Astrocyte of the cerebellum (primary cell): ENCODE measurements around the gene CHMP2B.

Source experiments
- DNase-seq: peaks from one replicate; pipeline ENCODE4 v3.0.0-alpha.2; 2011; ENCODE audit warnings: low read depth
- H3K4me3 ChIP-seq: 2 replicates; pipeline ENCODE4 v1.5.1; 2011; ENCODE audit warnings: mild to moderate bottlenecking, low read depth, low read length, moderate library complexity
- in situ Hi-C: cut with HindIII; loops from 2 replicates; pipeline ENCODE4 v1.10.0; 2017; ENCODE audit warnings: low sequenced_read_pairs
- TF ChIP-seq, protein P1 (sequence below): IDR thresholded peaks from 2 replicates; pipeline ENCODE4 v1.5.1; 2012; ENCODE audit warnings: low read length, low read depth, moderate library complexity, mild to moderate bottlenecking; ENCODE audit errors: missing control alignments

CHMP2B gene

DNA sequence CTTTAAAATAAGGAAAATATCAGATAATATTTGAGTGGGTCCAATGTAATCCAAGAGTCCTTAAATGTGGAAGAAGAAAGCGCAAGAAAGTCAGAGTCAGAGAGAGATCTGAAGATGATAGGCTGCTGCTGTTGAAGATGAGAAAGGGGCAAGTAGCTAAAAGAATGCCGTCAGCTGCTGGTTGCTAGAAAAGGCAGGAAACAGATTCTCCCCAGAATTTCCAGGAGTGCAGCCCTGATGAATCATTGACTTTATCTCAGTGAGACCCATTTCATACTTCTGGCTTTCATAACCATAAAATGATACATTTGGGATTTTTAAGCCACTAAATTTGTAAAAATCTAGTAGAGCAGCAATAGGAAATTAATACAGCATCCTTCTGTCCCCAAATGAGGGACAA, 7.5 kb upstream of the CHMP2B start:
- in situ Hi-C loops: no loop called here
- TF ChIP-seq, protein P1, sequence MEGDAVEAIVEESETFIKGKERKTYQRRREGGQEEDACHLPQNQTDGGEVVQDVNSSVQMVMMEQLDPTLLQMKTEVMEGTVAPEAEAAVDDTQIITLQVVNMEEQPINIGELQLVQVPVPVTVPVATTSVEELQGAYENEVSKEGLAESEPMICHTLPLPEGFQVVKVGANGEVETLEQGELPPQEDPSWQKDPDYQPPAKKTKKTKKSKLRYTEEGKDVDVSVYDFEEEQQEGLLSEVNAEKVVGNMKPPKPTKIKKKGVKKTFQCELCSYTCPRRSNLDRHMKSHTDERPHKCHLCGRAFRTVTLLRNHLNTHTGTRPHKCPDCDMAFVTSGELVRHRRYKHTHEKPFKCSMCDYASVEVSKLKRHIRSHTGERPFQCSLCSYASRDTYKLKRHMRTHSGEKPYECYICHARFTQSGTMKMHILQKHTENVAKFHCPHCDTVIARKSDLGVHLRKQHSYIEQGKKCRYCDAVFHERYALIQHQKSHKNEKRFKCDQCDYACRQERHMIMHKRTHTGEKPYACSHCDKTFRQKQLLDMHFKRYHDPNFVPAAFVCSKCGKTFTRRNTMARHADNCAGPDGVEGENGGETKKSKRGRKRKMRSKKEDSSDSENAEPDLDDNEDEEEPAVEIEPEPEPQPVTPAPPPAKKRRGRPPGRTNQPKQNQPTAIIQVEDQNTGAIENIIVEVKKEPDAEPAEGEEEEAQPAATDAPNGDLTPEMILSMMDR: no peak
- no peak overlapping the region for H3K4me3 ChIP-seq
- DNase-seq: no peak

- no peak for DNase-seq
- in situ Hi-C loops: no loop called here
- H3K4me3 ChIP-seq: no peak overlapping the region
- TF ChIP-seq, protein P1: no peak
These were observed 1.4 kb upstream of the CHMP2B start for GRCh38 chr3:87225659-87226058.

- TF ChIP-seq, protein P1: no peak
- peak overlapping the region; percentile 95 for H3K4me3 ChIP-seq
- in situ Hi-C loops: no loop called here
- DNase-seq: no peak
These were observed 681 bp downstream of the CHMP2B start for GRCh38 chr3:87227835-87228144.

DNA sequence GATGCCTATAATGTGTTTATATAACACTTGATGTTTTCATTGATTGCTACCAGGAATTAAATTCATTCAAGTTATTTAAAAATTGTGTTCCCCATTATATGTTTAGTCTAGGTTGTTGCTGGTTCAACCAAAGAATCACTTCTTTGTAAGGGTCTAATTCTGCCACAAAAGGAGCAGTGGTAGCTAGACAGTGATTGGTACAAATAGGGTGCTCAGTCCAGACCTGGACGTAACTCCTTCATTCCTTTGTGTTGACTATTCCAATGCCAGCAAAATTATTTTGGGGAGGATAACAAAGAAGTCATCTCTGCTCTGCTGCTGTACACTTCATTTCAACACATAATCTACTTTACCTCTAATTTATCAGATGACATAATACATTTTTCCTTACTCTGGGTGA, 1.2 kb downstream of the CHMP2B start:
- peak overlapping the region; percentile 95 for H3K4me3 ChIP-seq
- TF ChIP-seq, protein P1: no peak
- in situ Hi-C loops: no loop called here
- no peak for DNase-seq

- TF ChIP-seq, protein P1: no peak
- in situ Hi-C loops: no loop called here
- DNase-seq: no peak
- H3K4me3 ChIP-seq: no peak overlapping the region
These were observed 2.0 kb downstream of the CHMP2B start for GRCh38 chr3:87229113-87229512.

DNA sequence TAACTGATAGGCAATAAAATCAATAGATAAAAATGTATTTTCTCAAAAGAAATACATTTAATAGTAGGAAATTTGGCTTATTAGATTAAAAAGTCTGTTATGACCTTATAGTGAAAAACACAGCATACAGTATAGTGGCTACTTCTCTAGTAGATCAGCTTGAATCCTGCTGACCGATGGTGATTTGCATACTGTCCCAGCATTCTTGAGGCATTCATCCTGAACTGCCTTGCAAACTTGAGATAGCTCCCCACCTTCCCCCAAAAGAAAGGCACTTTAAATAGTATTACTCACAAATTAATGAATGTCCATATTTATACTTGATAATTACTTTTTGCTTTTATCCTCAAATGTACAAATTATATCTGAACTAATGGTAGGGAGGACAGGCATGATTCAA, 6.7 kb downstream of the CHMP2B start:
- DNase-seq: no peak
- TF ChIP-seq, protein P1: no peak
- in situ Hi-C loops: no loop called here
- H3K4me3 ChIP-seq: no peak overlapping the region

DNA sequence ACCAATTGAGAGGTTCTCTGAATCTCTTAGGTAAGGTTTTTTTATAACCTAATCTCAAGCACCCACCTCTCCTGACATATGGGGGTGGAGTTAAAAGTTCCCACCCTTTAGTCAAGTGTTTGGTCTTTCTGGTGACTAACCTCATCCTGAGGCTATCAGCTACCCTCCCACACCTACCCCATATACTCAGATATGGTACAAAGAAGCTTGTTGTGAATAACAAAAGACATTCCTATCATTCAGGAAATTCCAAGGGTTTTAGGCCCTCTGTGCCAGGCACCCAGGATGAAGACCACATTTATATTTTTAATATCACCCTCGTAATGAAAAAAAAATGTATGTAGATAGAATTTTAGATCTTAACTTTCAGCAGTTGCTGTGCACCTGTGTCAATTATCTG, 9.0 kb downstream of the CHMP2B start:
- H3K4me3 ChIP-seq: no peak overlapping the region
- DNase-seq: no peak
- TF ChIP-seq, protein P1: no peak
- in situ Hi-C loops: no loop called here
